RWPE2 (cell line): ENCODE measurements around the gene KIF25.

ENCODE experiments used
- ATAC-seq: fragments of 200-7000 bp; cut with Tn5 transposase; 3 replicates; pipeline ENCODE4 v1.9.1; 2021; ENCODE audit warnings: low read depth
- DNase-seq: peaks from one replicate; pipeline ENCODE4 v3.0.0-alpha.2; 2020; ENCODE audit warnings: low spot score
- H3K27ac ChIP-seq: fragments of 450-650 bp; 2 replicates; pipeline ENCODE4 v1.5.1; 2017; ENCODE audit warnings: mild to moderate bottlenecking; ENCODE audit not compliant: poor library complexity, severe bottlenecking
- H3K27me3 ChIP-seq: fragments of 250-450 bp; sonication (Bioruptor Pico); 2 replicates; pipeline ENCODE4 v1.5.1; 2021; ENCODE audit warnings: mild to moderate bottlenecking, moderate library complexity; ENCODE audit not compliant: insufficient read depth, poor library complexity, severe bottlenecking
- H3K36me3 ChIP-seq: fragments of 250-450 bp; sonication (Bioruptor Pico); 2 replicates; pipeline ENCODE4 v1.5.1; 2020; ENCODE audit warnings: low read depth, mild to moderate bottlenecking, moderate library complexity
- H3K4me1 ChIP-seq: fragments of 250-450 bp; sonication (Bioruptor Pico); 2 replicates; pipeline ENCODE4 v1.5.1; 2021; ENCODE audit warnings: mild to moderate bottlenecking, moderate library complexity; ENCODE audit not compliant: insufficient read depth, poor library complexity, severe bottlenecking
- H3K4me3 ChIP-seq: fragments of 250-450 bp; sonication (Bioruptor Pico); 2 replicates; pipeline ENCODE4 v1.5.1; 2021; ENCODE audit warnings: mild to moderate bottlenecking, moderate library complexity; ENCODE audit not compliant: severe bottlenecking
- H3K9me3 ChIP-seq: fragments of 250-450 bp; sonication (Bioruptor Pico); 2 replicates; pipeline ENCODE4 v1.5.1; 2021; ENCODE audit warnings: mild to moderate bottlenecking, moderate library complexity; ENCODE audit not compliant: severe bottlenecking
- TF ChIP-seq, protein P1 (sequence below): fragments of 450-650 bp; IDR thresholded peaks from one replicate; pipeline ENCODE4 v1.5.1; 2017; ENCODE audit warnings: mild to moderate bottlenecking, moderate library complexity; ENCODE audit not compliant: poor library complexity, severe bottlenecking

Gene KIF25

DNA sequence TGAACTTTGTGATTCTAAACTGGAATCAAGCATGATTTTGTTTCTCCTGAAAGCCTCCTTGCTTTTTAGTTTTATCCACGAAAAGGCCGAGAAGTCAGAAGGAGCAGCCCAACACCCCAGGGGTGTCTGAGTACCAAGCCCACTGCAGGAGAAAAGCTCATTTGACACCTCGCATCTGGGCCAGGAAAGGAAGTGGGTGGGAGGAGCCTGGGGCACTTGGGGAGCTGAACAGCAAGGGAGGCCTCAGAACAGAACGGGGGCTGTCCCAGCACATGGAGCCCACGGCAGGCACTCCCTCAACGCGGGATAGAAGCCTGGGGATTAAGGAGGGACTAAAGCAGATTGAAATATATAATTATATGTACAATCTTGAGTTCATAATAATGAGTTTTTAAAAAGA, 6.6 kb downstream of the KIF25 start:
- DNase-seq (no peak), ATAC-seq (no peak)
- TF ChIP-seq, protein P1, sequence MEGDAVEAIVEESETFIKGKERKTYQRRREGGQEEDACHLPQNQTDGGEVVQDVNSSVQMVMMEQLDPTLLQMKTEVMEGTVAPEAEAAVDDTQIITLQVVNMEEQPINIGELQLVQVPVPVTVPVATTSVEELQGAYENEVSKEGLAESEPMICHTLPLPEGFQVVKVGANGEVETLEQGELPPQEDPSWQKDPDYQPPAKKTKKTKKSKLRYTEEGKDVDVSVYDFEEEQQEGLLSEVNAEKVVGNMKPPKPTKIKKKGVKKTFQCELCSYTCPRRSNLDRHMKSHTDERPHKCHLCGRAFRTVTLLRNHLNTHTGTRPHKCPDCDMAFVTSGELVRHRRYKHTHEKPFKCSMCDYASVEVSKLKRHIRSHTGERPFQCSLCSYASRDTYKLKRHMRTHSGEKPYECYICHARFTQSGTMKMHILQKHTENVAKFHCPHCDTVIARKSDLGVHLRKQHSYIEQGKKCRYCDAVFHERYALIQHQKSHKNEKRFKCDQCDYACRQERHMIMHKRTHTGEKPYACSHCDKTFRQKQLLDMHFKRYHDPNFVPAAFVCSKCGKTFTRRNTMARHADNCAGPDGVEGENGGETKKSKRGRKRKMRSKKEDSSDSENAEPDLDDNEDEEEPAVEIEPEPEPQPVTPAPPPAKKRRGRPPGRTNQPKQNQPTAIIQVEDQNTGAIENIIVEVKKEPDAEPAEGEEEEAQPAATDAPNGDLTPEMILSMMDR = no peak
- H3K4me1 ChIP-seq = peaks cover 17% of the 10 kb centered on the region
- no peak overlapping the region for H3K27ac ChIP-seq
- no peak overlapping the region for H3K4me3 ChIP-seq
- H3K36me3 ChIP-seq = no peaks in the 10 kb centered on the region
- no peaks in the 10 kb centered on the region for H3K27me3 ChIP-seq
- no peaks in the 10 kb centered on the region for H3K9me3 ChIP-seq

DNA sequence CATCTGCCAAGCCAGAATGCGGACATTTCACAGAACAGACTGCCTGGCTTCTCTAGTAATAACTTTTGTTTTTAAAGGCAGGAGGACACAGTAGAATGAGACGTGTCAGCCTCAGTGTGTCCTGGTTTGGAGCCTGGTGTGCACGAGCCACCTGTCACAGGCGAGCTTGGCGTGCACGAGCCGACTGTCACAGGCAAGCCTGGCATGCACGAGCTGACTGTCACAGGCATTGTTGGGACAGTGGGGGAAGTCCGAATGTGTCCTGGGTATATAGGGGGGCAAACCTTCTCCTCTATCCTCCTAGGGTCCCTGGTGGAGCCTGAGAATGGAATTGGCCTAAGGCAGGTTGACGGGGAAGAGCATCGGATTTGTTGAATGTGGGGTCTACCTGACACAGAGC, 7.5 kb downstream of the KIF25 start:
- Histone ChIP-seq H3K27me3 (no peaks in the 10 kb centered on the region), H3K9me3 (no peaks in the 10 kb centered on the region), H3K27ac (no peak overlapping the region), H3K4me3 (no peak overlapping the region), H3K4me1 (peaks cover 17% of the 10 kb centered on the region), H3K36me3 (no peaks in the 10 kb centered on the region)
- no peak for DNase-seq
- TF ChIP-seq, protein P1 = no peak
- ATAC-seq = no peak

DNA sequence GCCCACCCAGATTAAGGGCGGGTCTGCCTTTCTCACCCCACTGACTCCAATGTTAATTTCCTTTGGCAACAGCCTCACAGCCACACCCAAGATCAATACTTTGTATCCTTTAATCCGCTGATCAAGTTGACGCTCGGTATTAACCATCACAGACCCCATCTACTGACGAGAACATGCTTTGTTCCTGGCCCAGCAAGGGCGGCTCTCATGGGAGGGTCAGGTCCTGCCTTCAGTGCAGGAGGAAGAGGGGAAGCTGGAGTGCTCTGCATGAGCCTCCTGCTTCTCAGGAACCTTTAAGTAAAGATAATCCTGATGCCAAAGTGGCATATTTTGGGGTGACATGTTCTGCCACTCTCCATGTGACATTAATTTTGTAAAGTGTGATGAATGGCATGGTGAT, 8.3 kb downstream of the KIF25 start:
- Histone ChIP-seq H3K4me3 (no peak overlapping the region), H3K27me3 (no peaks in the 10 kb centered on the region), H3K36me3 (no peaks in the 10 kb centered on the region), H3K4me1 (peaks cover 17% of the 10 kb centered on the region), H3K27ac (no peak overlapping the region), H3K9me3 (no peaks in the 10 kb centered on the region)
- TF ChIP-seq, protein P1 = no peak
- ATAC-seq (no peak), DNase-seq (no peak)

DNA sequence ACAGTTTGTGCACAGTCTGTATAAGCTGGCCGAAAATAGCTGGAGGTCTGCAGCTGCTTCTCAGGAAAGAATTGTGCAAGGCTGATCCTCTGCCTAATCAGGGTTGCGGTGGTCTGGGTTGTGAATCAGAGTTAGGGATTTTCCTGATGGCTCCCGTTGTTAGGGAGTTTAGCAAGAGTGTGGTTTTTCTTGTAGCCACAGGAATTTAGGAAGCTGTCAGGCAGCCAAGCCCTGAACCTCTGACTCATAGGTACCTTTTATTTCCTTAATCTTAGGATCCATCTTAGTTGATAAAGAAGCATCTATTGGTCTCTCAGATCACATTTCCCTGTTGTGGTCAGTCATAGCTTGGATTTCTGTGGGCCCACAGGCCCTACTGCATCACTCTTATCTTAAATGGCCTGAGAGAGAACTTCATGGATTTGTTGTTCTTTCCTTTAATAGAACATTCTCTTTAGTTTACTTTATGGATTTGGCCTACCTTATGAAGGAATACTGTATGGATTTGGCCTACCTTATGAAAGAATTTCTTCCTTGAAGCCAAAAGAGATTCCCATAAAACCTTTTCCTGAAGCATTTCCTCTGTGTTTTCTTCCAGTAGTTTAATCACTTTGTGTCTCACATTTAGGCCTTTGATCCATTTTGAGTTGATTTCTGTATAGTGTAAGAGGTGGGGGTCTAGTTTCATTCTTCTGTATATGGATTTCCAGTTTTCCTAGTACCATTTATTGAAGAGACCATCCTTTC, 10.3 kb downstream of the KIF25 start:
- Histone ChIP-seq H3K27me3 (no peaks in the 10 kb centered on the region), H3K27ac (peak overlapping the region; percentile 62), H3K36me3 (no peaks in the 10 kb centered on the region), H3K4me1 (peaks cover 17% of the 10 kb centered on the region), H3K4me3 (no peak overlapping the region), H3K9me3 (peaks cover 2% of the 10 kb centered on the region)
- DNase-seq (peak; percentile 84), ATAC-seq (peak; percentile 97)
- TF ChIP-seq, protein P1 = no peak

DNA sequence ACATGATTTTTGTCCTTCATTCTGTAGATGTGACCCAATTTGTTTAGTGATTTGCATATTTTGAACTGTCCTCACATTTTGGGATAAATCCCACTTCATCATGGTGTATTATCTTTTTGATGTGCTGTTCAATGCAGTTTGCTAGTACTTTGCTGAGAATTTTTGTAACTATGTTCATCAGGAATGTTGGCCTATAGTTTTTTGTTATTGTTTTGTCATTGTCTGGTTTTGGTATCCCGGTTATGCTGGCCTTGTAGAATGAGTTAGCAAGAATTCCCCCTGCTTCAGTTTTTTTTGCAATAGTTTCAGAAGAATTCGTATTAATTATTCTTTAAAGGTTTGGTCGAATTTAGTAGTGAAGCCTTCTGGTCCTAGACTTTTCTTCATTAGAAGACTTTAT, 11.9 kb downstream of the KIF25 start:
- TF ChIP-seq, protein P1 = no peak
- Histone ChIP-seq H3K9me3 (peaks cover 2% of the 10 kb centered on the region), H3K4me1 (peaks cover 17% of the 10 kb centered on the region), H3K27ac (no peak overlapping the region), H3K27me3 (no peaks in the 10 kb centered on the region), H3K4me3 (no peak overlapping the region), H3K36me3 (no peaks in the 10 kb centered on the region)
- DNase-seq (no peak), ATAC-seq (no peak)
